Measurements from ENCODE around the gene JADE3.

DNA sequence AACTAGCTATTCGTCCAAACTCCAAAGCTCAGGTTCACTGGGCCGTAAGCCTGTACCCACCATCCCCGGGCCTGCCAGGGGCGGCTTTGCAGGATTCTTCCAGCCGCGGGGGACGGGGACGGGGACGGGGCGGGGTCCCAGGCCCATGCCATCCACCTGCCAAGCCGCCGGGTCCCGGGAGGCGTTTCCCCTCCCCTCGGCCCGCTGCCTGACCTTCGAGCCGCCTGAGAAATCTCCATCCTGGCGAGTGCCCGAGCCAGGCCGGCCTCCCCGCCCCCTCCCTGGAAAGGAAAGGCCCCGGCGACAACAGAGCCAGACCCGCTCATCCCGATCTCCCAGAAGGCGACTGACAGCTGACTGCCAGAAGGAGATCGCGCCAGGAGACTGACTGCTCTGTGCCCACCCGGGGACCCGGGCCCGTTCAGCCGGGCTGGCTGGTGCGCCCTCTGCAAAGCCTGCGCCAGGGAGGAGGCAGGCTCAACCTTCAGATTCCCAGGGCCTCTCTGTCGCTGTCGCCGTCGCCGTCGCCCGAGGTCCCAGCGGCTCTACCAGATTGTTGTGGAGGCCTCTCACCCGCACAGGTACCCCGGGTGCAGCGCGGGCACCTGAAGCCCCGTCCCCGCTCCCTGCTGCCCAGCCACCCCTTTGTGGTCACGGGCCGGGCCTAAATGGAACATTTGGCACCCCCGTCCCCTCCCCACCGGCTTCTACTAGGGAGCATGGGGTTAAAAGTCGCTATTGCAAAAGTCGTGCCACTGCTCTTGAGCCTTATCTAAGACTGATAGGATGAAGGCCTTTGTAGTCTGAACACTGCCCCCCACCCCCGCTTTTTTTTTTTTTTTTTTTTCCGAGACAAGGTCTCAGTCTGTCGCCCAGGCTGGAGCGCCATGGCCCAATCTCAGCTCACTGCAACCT is 166.2 kb downstream of the JADE3 start, which contains the start of gene RGN:
- TF ChIP-seq, protein P1, sequence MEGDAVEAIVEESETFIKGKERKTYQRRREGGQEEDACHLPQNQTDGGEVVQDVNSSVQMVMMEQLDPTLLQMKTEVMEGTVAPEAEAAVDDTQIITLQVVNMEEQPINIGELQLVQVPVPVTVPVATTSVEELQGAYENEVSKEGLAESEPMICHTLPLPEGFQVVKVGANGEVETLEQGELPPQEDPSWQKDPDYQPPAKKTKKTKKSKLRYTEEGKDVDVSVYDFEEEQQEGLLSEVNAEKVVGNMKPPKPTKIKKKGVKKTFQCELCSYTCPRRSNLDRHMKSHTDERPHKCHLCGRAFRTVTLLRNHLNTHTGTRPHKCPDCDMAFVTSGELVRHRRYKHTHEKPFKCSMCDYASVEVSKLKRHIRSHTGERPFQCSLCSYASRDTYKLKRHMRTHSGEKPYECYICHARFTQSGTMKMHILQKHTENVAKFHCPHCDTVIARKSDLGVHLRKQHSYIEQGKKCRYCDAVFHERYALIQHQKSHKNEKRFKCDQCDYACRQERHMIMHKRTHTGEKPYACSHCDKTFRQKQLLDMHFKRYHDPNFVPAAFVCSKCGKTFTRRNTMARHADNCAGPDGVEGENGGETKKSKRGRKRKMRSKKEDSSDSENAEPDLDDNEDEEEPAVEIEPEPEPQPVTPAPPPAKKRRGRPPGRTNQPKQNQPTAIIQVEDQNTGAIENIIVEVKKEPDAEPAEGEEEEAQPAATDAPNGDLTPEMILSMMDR (IDR thresholded peaks at IDR 0.05), result no peak
- TF ChIP-seq POLR2AphosphoS5 (IDR thresholded peaks at IDR 0.05), result no peak
